K562 (cell line): ENCODE data around the gene TRIP6. TPM values are rescaled to one million over a fixed set of nuclear protein-coding genes. Genes with fewer than 3 reads are reported as not detected.

Source experiments
- ASH1L ChIP-seq: fragments of 450-650 bp; IDR thresholded peaks from 2 replicates; pipeline ENCODE4 v1.6.1; 2018; ENCODE audit warnings: borderline replicate concordance, mild to moderate bottlenecking, low read depth; ENCODE audit not compliant: partially characterized antibody
- C11orf30 ChIP-seq: fragments of 450-650 bp; IDR thresholded peaks from 2 replicates; pipeline ENCODE4 v1.6.1; 2016; ENCODE audit warnings: low read depth, mild to moderate bottlenecking
- CAMTA2 ChIP-seq: fragments of 250-450 bp; sonication (Bioruptor Pico); conservative IDR thresholded peaks from 2 replicates; pipeline ENCODE4 v1.5.1; 2022
- CBFA2T2 ChIP-seq: fragments of 450-650 bp; conservative IDR thresholded peaks from 2 replicates; pipeline ENCODE4 v1.6.1; 2017; ENCODE audit warnings: mild to moderate bottlenecking
- CTBP1 ChIP-seq: fragments of 450-650 bp; IDR thresholded peaks from 2 replicates; pipeline ENCODE4 v1.6.1; 2016; ENCODE audit warnings: borderline replicate concordance
- E2F6 ChIP-seq, 2 experiments: IDR thresholded peaks; 2 replicates each; pipeline ENCODE4 v1.6.1; 2011; ENCODE audit warnings: borderline replicate concordance in 1 of 2, control low read depth in 1 of 2, low read depth in 1 of 2, low read length in 1 of 2, mild to moderate bottlenecking in 1 of 2, mixed read lengths in 1 of 2, moderate library complexity in 1 of 2; ENCODE audit not compliant: insufficient read depth in 1 of 2, insufficient read length in 1 of 2, poor library complexity in 1 of 2, severe bottlenecking in 1 of 2; ENCODE audit errors: extremely low read depth in 1 of 2
- EHMT2 ChIP-seq: fragments of 450-650 bp; IDR thresholded peaks from 2 replicates; pipeline ENCODE4 v1.6.1; 2018; ENCODE audit warnings: antibody characterized with exemption
- EWSR1 ChIP-seq: fragments of 450-650 bp; IDR thresholded peaks from 2 replicates; pipeline ENCODE4 v1.6.1; 2018; ENCODE audit warnings: borderline replicate concordance, mild to moderate bottlenecking, low read depth, moderate library complexity; ENCODE audit not compliant: partially characterized antibody
- GABPB2 ChIP-seq: fragments of 250-450 bp; sonication (Bioruptor Pico); conservative IDR thresholded peaks from 2 replicates; pipeline ENCODE4 v1.5.1; 2021; ENCODE audit warnings: mild to moderate bottlenecking
- HDAC8 ChIP-seq: fragments of 450-650 bp; IDR thresholded peaks from 2 replicates; pipeline ENCODE4 v1.6.1; 2016; ENCODE audit warnings: mild to moderate bottlenecking, missing genetic modification characterization, moderate library complexity, missing compliant biosample characterization
- ID3 ChIP-seq, 2 experiments: fragments of 250-450 bp in 1 of 2; fragments of 450-650 bp in 1 of 2; sonication (Bioruptor Pico) in 1 of 2; IDR thresholded peaks; 2 replicates each; pipeline versions ENCODE4 v1.6.1 to v1.8.0; 2016 to 2021; ENCODE audit warnings: mild to moderate bottlenecking in 2 of 2, moderate library complexity in 2 of 2, missing compliant biosample characterization in 1 of 2, missing genetic modification characterization in 1 of 2
- KDM5B ChIP-seq: fragments of 200-600 bp; sonication (generic); IDR thresholded peaks from 2 replicates; pipeline ENCODE4 v1.6.1; 2012; ENCODE audit warnings: low read depth, mild to moderate bottlenecking, moderate library complexity, low read length, control low read depth, inconsistent platforms; ENCODE audit not compliant: insufficient replicate concordance
- LEF1 ChIP-seq: fragments of 450-650 bp; IDR thresholded peaks from 2 replicates; pipeline ENCODE4 v1.6.1; 2016; ENCODE audit warnings: mild to moderate bottlenecking
- MYNN ChIP-seq, 2 experiments: sonication (generic); formaldehyde crosslinking in 1 of 2; IDR thresholded peaks; 2 replicates each; pipeline versions ENCODE4 v1.5.0 to v1.6.1; 2016 to 2020; ENCODE audit warnings: antibody characterized with exemption in 1 of 2, missing genetic modification reagents in 1 of 2
- PHB2 ChIP-seq: fragments of 450-650 bp; IDR thresholded peaks from 2 replicates; pipeline ENCODE4 v1.6.1; 2017; ENCODE audit warnings: low read depth
- RBFOX2 ChIP-seq: fragments of 200-400 bp; formaldehyde crosslinking; IDR thresholded peaks from 2 replicates; pipeline ENCODE4 v1.6.1; 2017; ENCODE audit warnings: low read depth, mild to moderate bottlenecking, low read length, moderate library complexity
- RBM25 ChIP-seq: fragments of 200-400 bp; formaldehyde crosslinking; IDR thresholded peaks from 2 replicates; pipeline ENCODE4 v1.6.1; 2018; ENCODE audit warnings: low read length, low read depth, moderate library complexity; ENCODE audit not compliant: severe bottlenecking
- TCFL5 ChIP-seq: fragments of 250-450 bp; sonication (Bioruptor Pico); conservative IDR thresholded peaks from 2 replicates; pipeline ENCODE4 v1.6.1; 2021; ENCODE audit warnings: mild to moderate bottlenecking, moderate library complexity, matching md5 sums
- THRB ChIP-seq: fragments of 450-650 bp; formaldehyde crosslinking; conservative IDR thresholded peaks from 2 replicates; pipeline ENCODE4 v1.4.0; 2022; ENCODE audit warnings: mild to moderate bottlenecking, missing genetic modification characterization
- WHSC1 ChIP-seq: IDR thresholded peaks from one replicate; pipeline ENCODE4 v1.6.1; 2012; ENCODE audit warnings: low read length, control low read depth, inconsistent platforms
- ZBTB9 ChIP-seq: fragments of 450-650 bp; formaldehyde crosslinking; IDR thresholded peaks from 2 replicates; pipeline ENCODE4 v1.4.0; 2020; ENCODE audit warnings: mild to moderate bottlenecking, moderate library complexity
- ZNF655 ChIP-seq: fragments of 250-450 bp; sonication (Bioruptor Pico); IDR thresholded peaks from 2 replicates; pipeline ENCODE4 v1.5.0; 2021
- ZSCAN32 ChIP-seq: fragments of 450-650 bp; formaldehyde crosslinking; IDR thresholded peaks from 2 replicates; pipeline ENCODE4 v1.4.0; 2020; ENCODE audit warnings: mild to moderate bottlenecking, moderate library complexity
- polyA plus RNA-seq, 8 experiments: library from polyadenylated mRNA; depleted of rRNA in 4 of 8; stranded (reverse) in 5 of 8; unstranded in 3 of 8; fragments of >200 nt; fragmentation: Nextera tagmentation in 2 of 8; fragmentation: Illumina TruSeq in 1 of 8; extraction: Ambion mirVana in 2 of 8; extraction: Trizol in 1 of 8; gene quantifications; 2 replicates each; pipeline versions ENCODE4 v1.2.1 to v1.2.3, GENCODE V29; 2011 to 2014; ENCODE audit warnings: inconsistent platforms in 1 of 8, missing spikeins in 1 of 8
- total RNA-seq, 7 experiments: library from RNA; depleted of rRNA in 6 of 7; stranded (reverse); fragments of >200 nt in 6 of 7; fragmentation: Illumina TruSeq in 2 of 7; extraction: Trizol in 2 of 7; gene quantifications; 2 replicates each; pipeline versions ENCODE4 v1.2.1 to v1.2.3, GENCODE V29; 2011 to 2021; ENCODE audit warnings: low replicate concordance in 1 of 7

Gene TRIP6
- total and polyA plus RNA-seq, 9 of the 15 experiments (the other 6 are each of a cell fraction or from before 2014, with no cell fraction given): 5.9 to 141 (median 54.0) TPM

GRCh38 chr7:100897772-100898454 is 30.7 kb downstream of the TRIP6 start (continued):
- no peak for TF ChIP-seq ID3 (CRISPR knock-in tag; IDR thresholded peaks at IDR 0.05)
- no peak for TF ChIP-seq ID3 (tag; IDR thresholded peaks at IDR 0.05)
- no peak for TF ChIP-seq E2F6 (IDR thresholded peaks at IDR 0.05; ENCODE audit: borderline replicate concordance in 1 of 2, extremely low read depth in 1 of 2, insufficient read depth in 1 of 2, insufficient read length in 1 of 2, low read depth in 1 of 2, low read length in 1 of 2, poor library complexity in 1 of 2, severe bottlenecking in 1 of 2)
- no peak for TF ChIP-seq C11orf30
- TF ChIP-seq ZBTB9 (CRISPR knock-in tag): no peak
- TF ChIP-seq GABPB2 (CRISPR knock-in tag): no peak
- no peak for TF ChIP-seq THRB
- peak; percentile 82 for TF ChIP-seq CBFA2T2
- no peak for TF ChIP-seq ZNF655 (CRISPR knock-in tag)
- TF ChIP-seq HDAC8: no peak
- TF ChIP-seq RBFOX2: no peak
- no peak for TF ChIP-seq MYNN (IDR thresholded peaks at IDR 0.05)
- TF ChIP-seq MYNN (CRISPR knock-in tag; IDR thresholded peaks at IDR 0.05): no peak
- TF ChIP-seq LEF1: peak; percentile 29; the same call in 1 of the 2 replicates
- TF ChIP-seq ZSCAN32 (CRISPR knock-in tag): no peak
- peak; percentile 49; the same call in 1 of the 2 replicates for TF ChIP-seq EHMT2
- no peak for TF ChIP-seq CAMTA2 (CRISPR knock-in tag)
- TF ChIP-seq PHB2: peak; percentile 48; the same call in 1 of the 2 replicates
- TF ChIP-seq RBM25: no peak
- TF ChIP-seq ASH1L: no peak
- TF ChIP-seq EWSR1: no peak
- TF ChIP-seq WHSC1: no peak
- TF ChIP-seq KDM5B: no peak
- no peak for TF ChIP-seq TCFL5
- TF ChIP-seq CTBP1: peak; percentile 16; the same call in 1 of the 2 replicates
